IPS-20b (cell line): ENCODE data around the gene TNFRSF6B.
A peak's percentile ranks its signal among the peaks of the same experiment; 100 is the strongest.

ENCODE experiments used
- H3K27ac ChIP-seq: one replicate; pipeline ENCODE4 v1.5.1; 2013; ENCODE audit warnings: low read length
- H3K27me3 ChIP-seq: 2 replicates; pipeline ENCODE4 v1.6.1; 2013; ENCODE audit warnings: mild to moderate bottlenecking, low read length, inconsistent platforms; ENCODE audit not compliant: insufficient read depth
- H3K36me3 ChIP-seq: 2 replicates; pipeline ENCODE4 v1.6.1; 2013; ENCODE audit warnings: low read depth, mild to moderate bottlenecking, inconsistent platforms, low read length, moderate library complexity; ENCODE audit not compliant: insufficient read depth
- H3K4me1 ChIP-seq: 2 replicates; pipeline ENCODE4 v1.6.1; 2013; ENCODE audit warnings: mild to moderate bottlenecking, control low read depth, inconsistent platforms, low read length, moderate library complexity; ENCODE audit not compliant: insufficient read depth
- H3K4me3 ChIP-seq: 2 replicates; pipeline ENCODE4 v1.5.1; 2013; ENCODE audit warnings: mild to moderate bottlenecking, low read length, inconsistent platforms
- H3K9ac ChIP-seq: 2 replicates; pipeline ENCODE4 v1.6.1; 2013; ENCODE audit warnings: low read depth, mild to moderate bottlenecking, inconsistent platforms, low read length, moderate library complexity
- H3K9me3 ChIP-seq: 2 replicates; pipeline ENCODE4 v1.6.1; 2013; ENCODE audit warnings: mild to moderate bottlenecking, low read depth, low read length, inconsistent platforms; ENCODE audit not compliant: insufficient read depth

Gene TNFRSF6B

GRCh38 chr20:63740070-63740626 lies 43.7 kb downstream of the TNFRSF6B start:
- no peak overlapping the region for H3K27ac ChIP-seq

GRCh38 chr20:63740627-63741353 lies 44.3 kb downstream of the TNFRSF6B start:
- H3K36me3 ChIP-seq, result peaks cover 16% of the 10 kb centered on the region
- H3K27ac ChIP-seq, result no peak overlapping the region
- H3K9me3 ChIP-seq, result no peaks in the 10 kb centered on the region
- peak overlapping the region; percentile 76; the same call in 1 of the 2 replicates for H3K9ac ChIP-seq
- no peaks in the 10 kb centered on the region; the same call in 1 of the 2 replicates for H3K27me3 ChIP-seq
- peak overlapping the region; percentile 76 for H3K4me3 ChIP-seq
- no peaks in the 10 kb centered on the region for H3K4me1 ChIP-seq

More at GRCh38 chr20:63740070-63740626, 43.7 kb downstream of the TNFRSF6B start:
- Histone ChIP-seq H3K36me3 (peaks cover 23% of the 10 kb centered on the region), H3K4me1 (no peaks in the 10 kb centered on the region), H3K27me3 (no peaks in the 10 kb centered on the region; the same call in 1 of the 2 replicates), H3K9me3 (no peaks in the 10 kb centered on the region), H3K9ac (peak overlapping the region; percentile 76; the same call in 1 of the 2 replicates), H3K4me3 (peak overlapping the region; percentile 76)

GRCh38 chr20:63741354-63741675 lies 44.9 kb downstream of the TNFRSF6B start:
- peak overlapping the region; percentile 76 for H3K4me3 ChIP-seq

GRCh38 chr20:63741676-63742380 lies 45.4 kb downstream of the TNFRSF6B start:
- no peak overlapping the region; the same call in 1 of the 2 replicates for H3K4me3 ChIP-seq
- H3K4me1 ChIP-seq, result no peaks in the 10 kb centered on the region
- peak overlapping the region; percentile 76 for H3K9ac ChIP-seq
- H3K27me3 ChIP-seq, result no peaks in the 10 kb centered on the region; the same call in 1 of the 2 replicates
- no peak overlapping the region for H3K27ac ChIP-seq
- peaks cover 14% of the 10 kb centered on the region; the same call in 1 of the 2 replicates for H3K36me3 ChIP-seq
- H3K9me3 ChIP-seq, result no peaks in the 10 kb centered on the region

More at GRCh38 chr20:63741354-63741675, 44.9 kb downstream of the TNFRSF6B start:
- no peaks in the 10 kb centered on the region for H3K4me1 ChIP-seq
- H3K36me3 ChIP-seq, result peaks cover 14% of the 10 kb centered on the region; the same call in 1 of the 2 replicates
- no peak overlapping the region for H3K27ac ChIP-seq
- no peaks in the 10 kb centered on the region for H3K9me3 ChIP-seq
- peak overlapping the region; percentile 76 for H3K9ac ChIP-seq
- no peaks in the 10 kb centered on the region; the same call in 1 of the 2 replicates for H3K27me3 ChIP-seq

GRCh38 chr20:63742381-63743024 lies 46.1 kb downstream of the TNFRSF6B start:
- H3K4me3 ChIP-seq, result no peak overlapping the region
- H3K9me3 ChIP-seq, result no peaks in the 10 kb centered on the region
- H3K27ac ChIP-seq, result no peak overlapping the region
- no peak overlapping the region for H3K9ac ChIP-seq
- no peaks in the 10 kb centered on the region for H3K4me1 ChIP-seq
- H3K27me3 ChIP-seq, result no peaks in the 10 kb centered on the region; the same call in 1 of the 2 replicates
- H3K36me3 ChIP-seq, result peaks cover 14% of the 10 kb centered on the region; the same call in 1 of the 2 replicates

- Histone ChIP-seq H3K9ac (no peak overlapping the region), H3K27me3 (no peaks in the 10 kb centered on the region; the same call in 1 of the 2 replicates), H3K4me3 (no peak overlapping the region), H3K36me3 (peaks cover 14% of the 10 kb centered on the region; the same call in 1 of the 2 replicates), H3K4me1 (no peaks in the 10 kb centered on the region), H3K27ac (no peak overlapping the region), H3K9me3 (no peaks in the 10 kb centered on the region)
Observed at GRCh38 chr20:63743210-63743970, 46.9 kb downstream of the TNFRSF6B start.

- no peaks in the 10 kb centered on the region for H3K9me3 ChIP-seq
- H3K27me3 ChIP-seq, result no peaks in the 10 kb centered on the region
- peaks cover 14% of the 10 kb centered on the region; the same call in 1 of the 2 replicates for H3K36me3 ChIP-seq
- H3K4me3 ChIP-seq, result no peak overlapping the region
- no peaks in the 10 kb centered on the region for H3K4me1 ChIP-seq
- H3K9ac ChIP-seq, result no peak overlapping the region
- no peak overlapping the region for H3K27ac ChIP-seq
Observed at GRCh38 chr20:63744158-63744557, 47.7 kb downstream of the TNFRSF6B start.

GRCh38 chr20:63744574-63745423 lies 48.3 kb downstream of the TNFRSF6B start:
- no peaks in the 10 kb centered on the region for H3K27me3 ChIP-seq

GRCh38 chr20:63745424-63745805 lies 49.0 kb downstream of the TNFRSF6B start:
- Histone ChIP-seq H3K27me3 (no peaks in the 10 kb centered on the region), H3K36me3 (peaks cover 14% of the 10 kb centered on the region; the same call in 1 of the 2 replicates), H3K9ac (no peak overlapping the region), H3K4me1 (no peaks in the 10 kb centered on the region), H3K27ac (no peak overlapping the region), H3K9me3 (no peaks in the 10 kb centered on the region), H3K4me3 (no peak overlapping the region)

More at GRCh38 chr20:63744574-63745423, 48.3 kb downstream of the TNFRSF6B start:
- no peak overlapping the region for H3K9ac ChIP-seq
- no peak overlapping the region for H3K4me3 ChIP-seq
- no peak overlapping the region for H3K27ac ChIP-seq
- no peaks in the 10 kb centered on the region for H3K9me3 ChIP-seq
- H3K36me3 ChIP-seq, result peaks cover 14% of the 10 kb centered on the region; the same call in 1 of the 2 replicates
- H3K4me1 ChIP-seq, result no peaks in the 10 kb centered on the region

- no peak overlapping the region for H3K9ac ChIP-seq
- H3K4me1 ChIP-seq, result no peaks in the 10 kb centered on the region
- no peak overlapping the region for H3K27ac ChIP-seq
- no peaks in the 10 kb centered on the region for H3K27me3 ChIP-seq
- H3K36me3 ChIP-seq, result peaks cover 14% of the 10 kb centered on the region; the same call in 1 of the 2 replicates
- no peaks in the 10 kb centered on the region for H3K9me3 ChIP-seq
- no peak overlapping the region for H3K4me3 ChIP-seq
Observed at GRCh38 chr20:63745961-63746731, 49.7 kb downstream of the TNFRSF6B start.
